Raji (cell line): ENCODE results near the gene PDPN.
A peak's percentile ranks its signal among the peaks of the same experiment; 100 is the strongest.

Source experiments
- POLR2A ChIP-seq: IDR thresholded peaks from 2 replicates; pipeline ENCODE4 v1.6.1; 2011; ENCODE audit warnings: low read depth, low read length, control low read depth; ENCODE audit not compliant: insufficient read depth

The PDPN gene

GRCh38 chr1:13627127-13627526 lies 43.5 kb downstream of the PDPN start:
- TF ChIP-seq POLR2A, result no peak

GRCh38 chr1:13628218-13628617 lies 44.6 kb downstream of the PDPN start:
- no peak for TF ChIP-seq POLR2A

- no peak for TF ChIP-seq POLR2A
These were observed 45.1 kb downstream of the PDPN start for GRCh38 chr1:13628711-13629110.

GRCh38 chr1:13642306-13643004 lies 58.8 kb downstream of the PDPN start:
- no peak for TF ChIP-seq POLR2A

GRCh38 chr1:13643017-13643416 lies 59.4 kb downstream of the PDPN start:
- no peak for TF ChIP-seq POLR2A

- no peak for TF ChIP-seq POLR2A
These were observed 62.9 kb downstream of the PDPN start for GRCh38 chr1:13646521-13646920.

- no peak for TF ChIP-seq POLR2A
These were observed 67.6 kb downstream of the PDPN start for GRCh38 chr1:13651279-13651678.

- TF ChIP-seq POLR2A, result no peak
These were observed 68.6 kb downstream of the PDPN start for GRCh38 chr1:13652238-13652637.

- TF ChIP-seq POLR2A, result no peak
These were observed 77.9 kb downstream of the PDPN start for GRCh38 chr1:13661539-13661938.

GRCh38 chr1:13662493-13662892 lies 78.9 kb downstream of the PDPN start:
- TF ChIP-seq POLR2A, result no peak

GRCh38 chr1:13663969-13664368 lies 80.3 kb downstream of the PDPN start:
- TF ChIP-seq POLR2A, result no peak

- no peak for TF ChIP-seq POLR2A
These were observed 80.8 kb downstream of the PDPN start for GRCh38 chr1:13664451-13664850.

- TF ChIP-seq POLR2A, result 0 out of 2 replicates have a peak, but pooled peaks have one; percentile 27
These were observed 82.7 kb downstream of the PDPN start for GRCh38 chr1:13666317-13666716.
